ENCODE results near the gene USP48. TPM values are rescaled to one million over a fixed set of nuclear protein-coding genes. Genes with fewer than 3 reads are reported as not detected.

Gene USP48
- total and polyA plus RNA-seq, 2 of the 8 experiments (the other 6 are each of a cell fraction or from before 2014, with no cell fraction given): 12.8 to 83.5 TPM

DNA sequence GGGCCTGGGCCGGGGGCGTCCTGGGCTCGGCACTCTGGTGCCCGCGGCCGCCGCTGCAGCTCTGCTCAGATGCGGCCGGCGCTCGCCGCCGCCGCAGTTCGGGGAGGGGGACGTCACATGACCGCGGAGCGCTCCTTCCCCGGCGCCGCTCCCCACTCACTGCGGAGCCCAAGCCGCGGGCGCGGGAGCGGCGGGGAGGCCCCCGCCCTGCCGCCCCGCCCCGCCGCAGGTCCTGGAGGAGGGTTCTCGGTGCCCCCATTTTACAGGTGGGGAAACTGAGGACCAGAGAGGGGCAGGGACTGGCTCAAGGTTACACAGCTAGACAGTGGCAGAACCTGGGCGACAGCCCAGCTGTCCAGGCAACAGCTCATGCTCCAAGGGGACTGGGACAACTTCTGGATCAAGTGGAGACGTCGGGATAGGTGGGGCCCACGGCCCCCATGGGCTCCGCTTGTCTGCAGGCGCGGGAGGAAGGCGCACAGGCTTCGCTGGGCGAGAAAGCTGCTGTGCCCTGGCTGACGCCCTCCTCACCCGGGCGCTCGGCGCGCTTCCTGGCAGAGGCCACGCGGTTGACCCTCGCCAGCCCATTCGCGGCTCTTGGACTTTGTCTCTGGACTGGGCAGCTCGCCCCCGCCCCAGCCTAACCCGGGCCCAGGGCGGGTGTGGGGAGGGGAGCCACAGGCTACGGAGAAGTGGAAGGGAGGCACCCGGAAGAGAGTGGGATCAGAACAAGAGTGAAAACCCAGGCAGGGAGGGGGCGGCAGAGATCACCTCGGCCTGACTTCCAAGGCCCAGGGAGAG, 113.5 kb downstream of the USP48 start, which contains the start of gene RAP1GAP (continued):
- TF ChIP-seq, protein P1, sequence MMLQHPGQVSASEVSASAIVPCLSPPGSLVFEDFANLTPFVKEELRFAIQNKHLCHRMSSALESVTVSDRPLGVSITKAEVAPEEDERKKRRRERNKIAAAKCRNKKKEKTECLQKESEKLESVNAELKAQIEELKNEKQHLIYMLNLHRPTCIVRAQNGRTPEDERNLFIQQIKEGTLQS (IDR thresholded peaks at IDR 0.05; ENCODE audit: insufficient read depth, low read depth, low read length): no peak
- TF ChIP-seq HDAC6 (IDR thresholded peaks at IDR 0.05; ENCODE audit: low read depth, low read length) (no peak), CEBPB (IDR thresholded peaks at IDR 0.05; ENCODE audit: low read depth, low read length) (no peak), RNF2 (IDR thresholded peaks at IDR 0.05; ENCODE audit: borderline replicate concordance, low read depth, low read length, missing control alignments, poor library complexity, severe bottlenecking) (no peak), EGR1 (IDR thresholded peaks at IDR 0.05; ENCODE audit: borderline replicate concordance, low read depth, low read length) (no peak), POLR2AphosphoS5 (IDR thresholded peaks at IDR 0.05; ENCODE audit: low read depth, low read length) (0 out of 2 replicates have a peak, but pooled peaks have one; percentile 34), HDAC2 (IDR thresholded peaks at IDR 0.05; ENCODE audit: borderline replicate concordance in 1 of 2, low read depth in 2 of 2, low read length in 2 of 2) (peak in 1 of 2 experiments; percentile 78; a peak in 1 of 4 replicates), YY1 (IDR thresholded peaks at IDR 0.05; ENCODE audit: low read depth, low read length) (no peak), PHF8 (conservative IDR thresholded peaks at IDR 0.05; ENCODE audit: low read depth, low read length) (no peak), SP2 (IDR thresholded peaks at IDR 0.05; ENCODE audit: low read length) (no peak), FOSL1 (IDR thresholded peaks at IDR 0.05; ENCODE audit: insufficient read depth, low read depth, low read length) (no peak), TCF12 (IDR thresholded peaks at IDR 0.05; ENCODE audit: low read depth, low read length) (no peak), MAFK (IDR thresholded peaks at IDR 0.05; ENCODE audit: low read depth, low read length) (no peak), POU5F1 (IDR thresholded peaks at IDR 0.05; ENCODE audit: low read depth, low read length) (no peak), TEAD4 (IDR thresholded peaks at IDR 0.05; ENCODE audit: low read depth, low read length) (no peak), CTBP2 (IDR thresholded peaks at IDR 0.05; ENCODE audit: borderline replicate concordance, insufficient read depth, insufficient read length, low read length) (peak; percentile 74), SIRT6 (IDR thresholded peaks at IDR 0.05; ENCODE audit: low read length) (no peak), KDM1A (IDR thresholded peaks at IDR 0.05; ENCODE audit: borderline replicate concordance, low read length) (peak; percentile 98), JUND (IDR thresholded peaks at IDR 0.05; ENCODE audit: low read length) (no peak), SIX5 (IDR thresholded peaks at IDR 0.05; ENCODE audit: low read depth, low read length) (no peak), TAF1 (IDR thresholded peaks at IDR 0.05; ENCODE audit: low read depth, low read length) (no peak), RAD21 (IDR thresholded peaks at IDR 0.05 in 1 of 2, conservative IDR thresholded peaks at IDR 0.05 in 1 of 2; ENCODE audit: low read depth in 2 of 2, low read length in 2 of 2) (no peak), RXRA (IDR thresholded peaks at IDR 0.05; ENCODE audit: insufficient read depth, low read depth, low read length) (no peak), CHD2 (IDR thresholded peaks at IDR 0.05; ENCODE audit: low read length) (no peak)
